Activated T-helper 2 cell treated with anti-CD3 and anti-CD28 coated beads, Interferon-gamma antibody, Interleukin-2, Interleukin-4, amounts not matched to agents 10 μg/mL and 5 μg/mL and 100 μg/mL, durations not matched to agents 14 hours and 24 hours and 36 hours (primary cell): ENCODE data around the gene GRK6. TPM values are rescaled to one million over a fixed set of nuclear protein-coding genes. Genes with fewer than 3 reads are reported as not detected.
"Not testable (repeated sequence)": the region's sequence is repeated elsewhere in the genome, so short reads cannot be mapped to it uniquely, and the experiment has no call there.

Experiments used
- DNase-seq: peaks from one replicate; pipeline ENCODE4 v3.0.0; 2021; ENCODE audit warnings: low spot score
- H3K27ac Mint-ChIP-seq: one replicate; pipeline ENCODE4 v1.8.0; 2021; ENCODE audit warnings: mixed read lengths
- H3K27me3 Mint-ChIP-seq: one replicate; pipeline ENCODE4 v1.8.0; 2021; ENCODE audit warnings: low read depth, mixed read lengths
- H3K36me3 Mint-ChIP-seq: one replicate; pipeline ENCODE4 v1.8.0; 2021; ENCODE audit warnings: low read depth, mixed read lengths
- H3K4me1 Mint-ChIP-seq: one replicate; pipeline ENCODE4 v1.8.0; 2021; ENCODE audit warnings: low read depth, mixed read lengths
- H3K4me3 Mint-ChIP-seq: one replicate; pipeline ENCODE4 v1.8.0; 2021; ENCODE audit warnings: low read depth, mild to moderate bottlenecking, moderate library complexity, mixed read lengths
- H3K9me3 Mint-ChIP-seq: one replicate; pipeline ENCODE4 v1.8.0; 2021; ENCODE audit warnings: mixed read lengths
- intact Hi-C: fragments of 100-400 bp; cut with micrococcal nuclease; formaldehyde crosslinking; loops from one replicate; pipeline ENCODE4 v1.15.1; 2023
- total RNA-seq: library from RNA; stranded (reverse); gene quantifications from 2 replicates; pipeline ENCODE4 v1.2.3, GENCODE V29; 2022

GRK6 gene
- total RNA-seq, 1 donor from 2014 or later, result 131 TPM

DNA sequence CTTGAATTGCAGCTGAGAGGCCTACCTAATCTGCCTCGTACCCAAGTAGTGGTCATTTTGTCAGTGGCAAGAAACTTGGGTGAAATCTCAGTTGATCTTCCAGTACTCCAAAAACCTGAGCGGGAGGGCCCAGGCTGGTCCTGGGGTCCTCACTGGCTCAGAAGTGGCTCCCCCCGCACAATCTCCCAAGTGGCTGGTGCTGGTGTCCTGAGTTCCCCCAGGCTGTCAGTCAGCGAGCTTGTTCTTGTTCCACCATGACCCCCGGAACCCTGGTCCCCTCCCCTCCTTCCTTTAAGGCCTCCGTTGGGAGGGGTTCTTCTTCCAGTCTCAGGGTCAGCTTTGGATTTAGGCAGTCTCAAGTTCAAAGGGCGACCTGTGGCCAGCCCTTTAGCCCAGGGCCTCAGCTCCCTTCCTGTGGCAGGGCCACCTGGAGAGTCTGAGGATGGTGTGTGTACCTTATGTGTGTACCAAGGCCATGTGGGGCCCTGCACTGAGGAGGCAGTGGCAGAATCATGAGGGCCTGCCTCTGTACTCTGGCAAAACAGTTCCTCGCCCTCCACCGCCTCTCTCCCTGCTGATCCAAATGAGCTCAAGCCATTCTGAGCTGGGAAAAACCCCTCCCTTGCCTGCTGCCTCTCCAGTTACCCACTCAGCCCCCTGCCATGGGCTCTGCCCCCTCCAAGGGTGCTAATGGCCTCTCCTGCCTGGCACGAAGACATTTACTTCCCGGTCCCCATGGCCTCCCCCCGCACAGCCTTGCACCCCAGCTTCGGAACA lies 51.4 kb downstream of the GRK6 start:
- Mint-ChIP-seq H3K27me3 (peaks cover 7% of the 10 kb centered on the region), H3K9me3 (no peaks in the 10 kb centered on the region), H3K27ac (no peak overlapping the region), H3K36me3 (peaks cover under 1% of the 10 kb centered on the region), H3K4me1 (peaks cover 40% of the 10 kb centered on the region), H3K4me3 (no peak overlapping the region)
- no peak for DNase-seq
- intact Hi-C loops, result no loop called here

GRCh38 chr5:177478711-177479646 lies 52.5 kb downstream of the GRK6 start:
- H3K27me3 Mint-ChIP-seq, result peaks cover 5% of the 10 kb centered on the region
- intact Hi-C loops, result no loop called here
- no peak overlapping the region for H3K4me3 Mint-ChIP-seq
- peaks cover 40% of the 10 kb centered on the region for H3K4me1 Mint-ChIP-seq
- H3K9me3 Mint-ChIP-seq, result no peaks in the 10 kb centered on the region
- DNase-seq, result no peak
- peaks cover 7% of the 10 kb centered on the region for H3K36me3 Mint-ChIP-seq
- H3K27ac Mint-ChIP-seq, result peak overlapping the region; percentile 89

DNA sequence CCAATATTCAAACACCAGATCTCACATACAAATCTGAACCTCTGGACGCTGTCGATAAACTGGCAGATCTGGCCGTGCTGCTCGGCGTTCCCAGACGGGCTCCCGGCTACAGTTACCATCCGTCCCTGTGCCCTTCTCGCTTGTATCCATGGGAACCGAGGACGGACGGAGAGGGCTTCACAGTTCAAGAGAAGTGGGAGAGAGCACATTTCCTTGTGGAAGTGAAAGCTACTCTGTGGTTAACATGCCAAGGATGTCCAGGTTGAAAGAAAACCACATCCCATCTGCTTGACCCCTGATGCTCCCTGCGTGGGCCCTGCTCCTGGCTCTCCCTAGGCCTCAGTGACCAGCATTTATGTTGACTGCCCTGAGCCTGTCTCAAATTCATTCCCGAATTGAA lies 53.3 kb downstream of the GRK6 start:
- no peak for DNase-seq
- H3K9me3 Mint-ChIP-seq, result no peaks in the 10 kb centered on the region
- H3K36me3 Mint-ChIP-seq, result peaks cover 9% of the 10 kb centered on the region
- intact Hi-C loops, result no loop called here
- H3K27me3 Mint-ChIP-seq, result peaks cover 2% of the 10 kb centered on the region
- peak overlapping the region; percentile 63 for H3K27ac Mint-ChIP-seq
- H3K4me1 Mint-ChIP-seq, result peaks cover 37% of the 10 kb centered on the region
- no peak overlapping the region for H3K4me3 Mint-ChIP-seq

- peak overlapping the region; percentile 30 for H3K27ac Mint-ChIP-seq
- H3K4me1 Mint-ChIP-seq, result peaks cover 24% of the 10 kb centered on the region
- H3K27me3 Mint-ChIP-seq, result no peaks in the 10 kb centered on the region
Measured at GRCh38 chr5:177482359-177482795, 55.9 kb downstream of the GRK6 start.

GRCh38 chr5:177483042-177483441 lies 56.6 kb downstream of the GRK6 start:
- no peak for DNase-seq
- intact Hi-C loops, result no loop called here
- no peak overlapping the region for H3K4me3 Mint-ChIP-seq
- H3K27ac Mint-ChIP-seq, result no peak overlapping the region
- peaks cover 21% of the 10 kb centered on the region for H3K4me1 Mint-ChIP-seq
- no peaks in the 10 kb centered on the region for H3K9me3 Mint-ChIP-seq
- peaks cover 25% of the 10 kb centered on the region for H3K36me3 Mint-ChIP-seq
- no peaks in the 10 kb centered on the region for H3K27me3 Mint-ChIP-seq

More at GRCh38 chr5:177482359-177482795, 55.9 kb downstream of the GRK6 start:
- no peak for DNase-seq
- Mint-ChIP-seq H3K36me3 (peaks cover 21% of the 10 kb centered on the region), H3K9me3 (no peaks in the 10 kb centered on the region), H3K4me3 (no peak overlapping the region)
- intact Hi-C loops, result no loop called here

DNA sequence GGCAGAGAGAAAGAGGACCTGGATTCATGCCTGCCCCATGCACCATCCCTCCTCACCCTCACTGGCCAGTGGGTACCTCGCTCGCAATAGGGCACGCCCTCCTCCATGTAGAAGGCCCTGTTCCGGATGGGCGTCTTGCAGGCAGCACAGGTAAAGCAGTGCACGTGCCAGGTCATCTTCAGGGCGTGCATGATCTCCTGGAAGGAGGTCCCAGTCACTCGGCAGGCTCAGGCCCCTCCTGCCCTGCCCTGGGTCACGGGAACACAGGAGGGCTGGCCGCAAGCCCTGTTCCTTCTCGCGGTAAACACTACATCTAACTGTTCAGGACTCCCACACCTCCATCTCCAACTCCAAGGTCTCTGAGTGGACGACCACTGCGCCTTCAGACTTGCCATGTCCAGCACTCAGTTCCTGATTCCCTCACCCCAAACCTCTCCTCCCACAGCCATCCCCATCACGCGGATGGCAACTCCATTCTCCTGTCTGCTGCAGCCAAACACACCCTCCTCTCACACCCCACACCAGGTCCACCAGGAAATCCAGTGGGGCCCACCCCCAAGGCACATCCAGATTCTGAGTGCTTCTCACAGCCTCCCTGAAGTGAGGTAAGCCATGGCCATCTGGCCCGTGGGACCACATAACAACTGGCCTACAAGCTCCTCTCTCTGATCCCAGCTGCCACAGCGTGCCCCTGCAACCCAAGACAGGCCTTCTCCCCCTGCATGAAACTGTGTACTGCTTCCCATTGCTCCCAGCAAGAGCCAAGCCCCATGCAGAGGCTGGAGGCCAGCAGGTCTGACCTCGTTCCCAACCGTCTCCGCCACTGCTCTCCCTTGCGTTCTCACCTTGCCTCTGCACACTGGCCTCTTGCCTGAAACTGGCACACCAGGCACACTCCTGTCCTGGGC lies 57.8 kb downstream of the GRK6 start:
- Mint-ChIP-seq H3K36me3 (peaks cover 33% of the 10 kb centered on the region), H3K4me3 (no peak overlapping the region), H3K27me3 (no peaks in the 10 kb centered on the region), H3K27ac (no peak overlapping the region), H3K9me3 (no peaks in the 10 kb centered on the region), H3K4me1 (peaks cover 11% of the 10 kb centered on the region)
- no peak for DNase-seq
- intact Hi-C loops, result no loop called here

DNA sequence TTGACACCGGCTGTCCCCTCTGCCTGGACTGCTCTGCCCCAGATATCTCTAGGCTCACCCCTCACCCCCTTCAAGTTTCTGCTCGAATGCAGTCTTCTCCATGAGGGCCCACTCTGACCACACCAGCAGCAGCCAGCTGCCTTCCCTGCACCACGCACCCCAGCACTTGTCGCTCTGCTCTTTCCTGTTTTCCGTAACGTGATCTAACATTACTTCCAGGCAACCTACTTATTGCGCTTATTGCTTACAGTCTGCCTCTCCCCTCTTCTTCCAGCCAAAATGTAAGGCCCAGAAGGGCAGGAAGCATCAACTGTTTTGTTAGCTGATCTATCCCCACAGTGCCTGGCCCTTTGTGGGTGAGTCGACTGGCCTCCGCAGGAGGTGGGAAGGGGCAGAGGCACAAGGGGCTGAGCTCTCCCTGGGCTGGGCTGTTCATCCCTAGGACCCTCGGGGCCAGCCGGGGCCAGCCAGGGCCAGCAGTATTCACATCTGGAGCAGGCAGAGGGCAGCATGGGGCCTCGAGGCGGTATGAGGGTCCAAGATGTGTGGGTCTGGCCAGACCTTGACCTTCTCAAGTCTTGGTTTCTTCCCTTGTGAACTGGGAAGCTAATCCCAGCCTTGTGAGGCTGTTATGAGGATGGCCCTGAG lies 58.5 kb downstream of the GRK6 start:
- Mint-ChIP-seq H3K4me1 (peaks cover 4% of the 10 kb centered on the region), H3K27me3 (no peaks in the 10 kb centered on the region), H3K36me3 (peaks cover 35% of the 10 kb centered on the region), H3K9me3 (no peaks in the 10 kb centered on the region), H3K4me3 (no peak overlapping the region), H3K27ac (no peak overlapping the region)
- no peak for DNase-seq
- intact Hi-C loops, result no loop called here

DNA sequence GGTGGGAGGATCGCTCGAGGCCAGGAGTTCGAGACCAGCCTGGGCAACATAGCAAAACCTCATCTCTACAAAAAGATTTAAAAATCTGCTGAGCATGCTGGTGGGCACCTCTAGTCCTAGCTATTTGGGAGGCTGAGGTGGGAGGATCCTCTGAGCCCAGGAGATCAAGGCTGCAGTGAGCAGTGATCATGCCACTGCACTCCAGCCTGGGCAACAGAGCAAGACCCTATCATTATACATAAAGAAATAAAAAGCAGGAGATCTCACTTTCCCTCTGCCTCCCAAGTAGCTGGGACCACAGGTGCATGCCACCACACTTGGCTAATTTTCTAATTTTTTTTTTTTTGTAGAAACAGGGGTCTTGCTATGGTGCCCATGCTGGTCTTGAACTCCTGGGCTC lies 59.3 kb downstream of the GRK6 start:
- H3K4me3 Mint-ChIP-seq, H3K27ac Mint-ChIP-seq, H3K27me3 Mint-ChIP-seq, intact Hi-C loops, DNase-seq, H3K9me3 Mint-ChIP-seq, H3K4me1 Mint-ChIP-seq: not testable (repeated sequence)
- H3K36me3 Mint-ChIP-seq, result peaks cover 42% of the 10 kb centered on the region

DNA sequence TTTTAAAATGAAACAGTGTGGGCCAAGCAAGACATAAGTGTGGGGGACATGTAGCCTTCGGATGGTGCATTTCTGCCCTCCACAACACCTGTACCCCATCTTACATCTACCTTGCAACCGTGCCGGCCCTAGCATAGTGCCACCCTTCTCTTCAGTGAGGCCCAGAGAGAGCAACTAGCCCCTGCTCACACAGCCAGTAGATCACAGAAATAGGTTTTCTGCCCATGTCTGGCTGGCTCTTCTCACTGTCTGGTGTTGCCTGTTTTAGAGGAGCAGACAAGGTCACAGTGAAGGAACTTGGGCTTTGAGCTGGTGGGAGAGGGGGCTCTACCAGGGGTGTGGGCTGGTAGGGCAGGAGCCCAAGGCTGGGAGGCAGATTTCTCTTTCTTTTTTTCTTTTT lies 59.8 kb downstream of the GRK6 start:
- Mint-ChIP-seq H3K27me3 (no peaks in the 10 kb centered on the region), H3K4me3 (no peak overlapping the region)
- no peak for DNase-seq

DNA sequence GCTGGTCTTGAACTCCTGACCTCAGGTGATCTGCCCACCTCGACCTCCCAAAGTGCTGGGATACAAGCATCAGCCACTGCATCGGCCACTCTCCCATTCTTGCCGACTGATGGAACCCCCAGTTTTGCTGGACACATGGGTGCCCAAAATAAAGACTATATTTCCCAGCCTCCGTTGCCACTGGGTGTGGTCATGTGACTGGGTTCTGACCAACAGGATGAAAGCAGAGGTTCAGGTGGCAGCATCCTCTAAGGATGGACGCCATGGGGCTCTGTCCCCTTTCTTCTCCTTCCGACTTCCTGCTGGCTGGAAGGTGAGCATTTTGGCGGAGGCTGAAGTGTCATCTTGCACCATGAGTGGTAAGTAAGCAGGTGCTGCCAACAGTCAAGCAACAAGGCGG lies 60.7 kb downstream of the GRK6 start:
- Mint-ChIP-seq H3K4me3 (no peak overlapping the region), H3K27me3 (no peaks in the 10 kb centered on the region)
- intact Hi-C loops, result no loop called here

More for the DNA sequence above, 59.8 kb downstream of the GRK6 start:
- Mint-ChIP-seq H3K36me3 (peaks cover 46% of the 10 kb centered on the region), H3K4me1 (peaks cover 2% of the 10 kb centered on the region), H3K9me3 (no peaks in the 10 kb centered on the region), H3K27ac (no peak overlapping the region)
- intact Hi-C loops, result no loop called here

DNA sequence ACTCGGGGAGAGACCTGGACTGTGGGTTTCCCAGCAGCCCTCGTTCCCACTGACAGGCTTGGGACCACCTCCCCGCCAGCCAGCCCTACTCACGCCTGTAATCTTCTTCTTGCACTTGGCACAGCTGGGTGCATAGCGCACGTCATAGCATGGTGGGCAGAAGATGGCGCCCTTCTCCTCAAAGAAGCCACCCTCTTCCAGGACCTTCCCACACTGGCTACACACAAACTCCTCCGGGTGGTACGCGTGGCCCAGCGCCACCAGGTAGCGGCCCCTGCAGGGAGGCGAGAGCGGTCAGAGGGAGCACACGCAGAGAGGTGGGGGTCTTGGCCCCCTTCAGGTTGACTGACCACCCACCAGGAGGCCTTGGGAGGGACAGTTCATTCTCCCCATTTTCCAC lies 61.5 kb downstream of the GRK6 start:
- no peak for DNase-seq
- Mint-ChIP-seq H3K4me3 (no peak overlapping the region), H3K4me1 (peaks cover 2% of the 10 kb centered on the region), H3K27me3 (no peaks in the 10 kb centered on the region), H3K27ac (no peak overlapping the region), H3K36me3 (peaks cover 56% of the 10 kb centered on the region), H3K9me3 (no peaks in the 10 kb centered on the region)
- intact Hi-C loops, result no loop called here

More for the DNA sequence above, 60.7 kb downstream of the GRK6 start:
- H3K36me3 Mint-ChIP-seq, result peaks cover 51% of the 10 kb centered on the region
- H3K4me1 Mint-ChIP-seq, result peaks cover 2% of the 10 kb centered on the region
- no peak for DNase-seq
- H3K27ac Mint-ChIP-seq, result no peak overlapping the region
- H3K9me3 Mint-ChIP-seq, result no peaks in the 10 kb centered on the region
